Smooth muscle cell (in vitro differentiated cells): ENCODE data around the gene LRRFIP2. TPM values are rescaled to one million over a fixed set of nuclear protein-coding genes. Genes with fewer than 3 reads are reported as not detected.

ENCODE experiments used
- DNase-seq: peaks from one replicate; lab custom pipeline; 2025; ENCODE audit not compliant: unreplicated experiment; lab: John Stamatoyannopoulos, UW
- H2AFZ ChIP-seq: fragments of 200-600 bp; sonication (generic); 2 replicates; pipeline ENCODE4 v1.6.0; 2016; ENCODE audit warnings: antibody characterized with exemption, low read depth, mild to moderate bottlenecking
- H3F3A ChIP-seq: fragments of 200-600 bp; sonication (generic); 2 replicates; pipeline ENCODE4 v1.6.0; 2017; ENCODE audit warnings: antibody characterized with exemption, low read depth
- H3K27ac ChIP-seq: fragments of 200-600 bp; sonication (generic); 2 replicates; pipeline ENCODE4 v1.5.1; 2016; ENCODE audit warnings: low read depth, mild to moderate bottlenecking
- H3K27me3 ChIP-seq: fragments of 200-600 bp; sonication (generic); 2 replicates; pipeline ENCODE4 v1.6.1; 2016; ENCODE audit warnings: low read depth, mild to moderate bottlenecking
- H3K36me3 ChIP-seq: fragments of 200-600 bp; sonication (generic); 2 replicates; pipeline ENCODE4 v1.5.1; 2016; ENCODE audit warnings: low read depth
- H3K4me1 ChIP-seq: fragments of 200-600 bp; sonication (generic); 2 replicates; pipeline ENCODE4 v1.5.1; 2016; ENCODE audit warnings: low read depth
- H3K4me2 ChIP-seq: fragments of 200-600 bp; sonication (generic); 2 replicates; pipeline ENCODE4 v1.6.0; 2016; ENCODE audit warnings: mild to moderate bottlenecking
- H3K4me3 ChIP-seq: fragments of 200-600 bp; sonication (generic); 2 replicates; pipeline ENCODE4 v1.5.1; 2016; ENCODE audit warnings: mild to moderate bottlenecking
- H3K79me2 ChIP-seq: fragments of 200-600 bp; sonication (generic); 2 replicates; pipeline ENCODE4 v1.6.0; 2016; ENCODE audit warnings: low read depth, mild to moderate bottlenecking
- H3K9ac ChIP-seq: fragments of 200-600 bp; sonication (generic); 2 replicates; pipeline ENCODE4 v1.6.0; 2016; ENCODE audit warnings: low read depth
- H3K9me3 ChIP-seq: fragments of 200-600 bp; sonication (generic); replicated peaks from 2 replicates; pipeline ENCODE4 v1.5.1; 2016; ENCODE audit warnings: low read depth
- H4K20me1 ChIP-seq: fragments of 200-600 bp; sonication (generic); 2 replicates; pipeline ENCODE4 v1.6.0; 2016; ENCODE audit warnings: low read depth
- WGBS: methylation state at CpG from one replicate; pipeline ENCODE4 v1.1.7; 2016; ENCODE audit warnings: low lambda C conversion rate; 5-methylcytosine and 5-hydroxymethylcytosine counted together
- polyA plus RNA-seq: library from polyadenylated mRNA; unstranded; fragments of >200 nt; fragmentation: Nextera tagmentation; extraction: Ambion mirVana; gene quantifications from 2 replicates; pipeline ENCODE4 v1.2.1, GENCODE V29; 2016
- small RNA-seq: library from RNA; depleted of rRNA; stranded (forward); fragments of <200 nt; gene quantifications from one replicate; pipeline ENCODE3, GENCODE V24; 2014
- total RNA-seq: library from RNA; depleted of rRNA; stranded (reverse); fragments of >200 nt; gene quantifications from 2 replicates; pipeline ENCODE4 v1.2.3, GENCODE V29; 2014
- TF ChIP-seq, protein P1 (sequence below): fragments of 200-600 bp; sonication (generic); IDR thresholded peaks from 2 replicates; pipeline ENCODE4 v1.5.1; 2017; ENCODE audit warnings: borderline replicate concordance, mild to moderate bottlenecking, antibody characterized with exemption; ENCODE audit not compliant: insufficient read depth, poor library complexity, severe bottlenecking

Gene LRRFIP2
- total and polyA plus RNA-seq, 2 experiments from 2014 or later: 25.6 to 34.6 TPM

DNA sequence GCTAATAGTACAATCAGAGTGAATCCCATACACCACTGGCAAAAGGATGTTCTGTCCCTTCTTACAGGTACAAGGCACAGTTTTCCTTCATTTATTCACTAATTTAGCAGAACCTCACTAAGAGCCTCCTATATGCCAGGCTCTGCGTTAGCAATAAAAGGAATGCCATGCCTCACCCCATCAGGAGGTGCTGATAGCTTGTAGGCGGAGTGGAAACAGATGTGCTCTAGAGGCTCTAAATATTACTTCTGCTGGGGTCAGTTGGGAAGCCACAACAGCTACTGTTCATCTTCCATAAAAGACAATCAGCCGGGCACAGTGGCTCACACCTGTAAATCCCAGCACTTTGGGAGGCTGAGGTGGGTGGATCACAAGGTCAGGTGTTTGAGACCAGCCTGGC, 156.7 kb downstream of the LRRFIP2 start:
- Histone ChIP-seq H3K79me2 (no peaks in the 10 kb centered on the region), H3K9ac (no peak overlapping the region), H3K9me3 (no peaks in the 10 kb centered on the region), H3F3A (no peaks in the 10 kb centered on the region), H2AFZ (no peak overlapping the region), H3K4me1 (no peaks in the 10 kb centered on the region), H3K27ac (no peak overlapping the region), H4K20me1 (no peaks in the 10 kb centered on the region), H3K36me3 (peaks cover 42% of the 10 kb centered on the region), H3K27me3 (no peaks in the 10 kb centered on the region), H3K4me3 (no peak overlapping the region), H3K4me2 (no peak overlapping the region)
- 100% methylated on average over 3 of the region's 3 CpGs for WGBS
- no peak for DNase-seq
- TF ChIP-seq, protein P1, sequence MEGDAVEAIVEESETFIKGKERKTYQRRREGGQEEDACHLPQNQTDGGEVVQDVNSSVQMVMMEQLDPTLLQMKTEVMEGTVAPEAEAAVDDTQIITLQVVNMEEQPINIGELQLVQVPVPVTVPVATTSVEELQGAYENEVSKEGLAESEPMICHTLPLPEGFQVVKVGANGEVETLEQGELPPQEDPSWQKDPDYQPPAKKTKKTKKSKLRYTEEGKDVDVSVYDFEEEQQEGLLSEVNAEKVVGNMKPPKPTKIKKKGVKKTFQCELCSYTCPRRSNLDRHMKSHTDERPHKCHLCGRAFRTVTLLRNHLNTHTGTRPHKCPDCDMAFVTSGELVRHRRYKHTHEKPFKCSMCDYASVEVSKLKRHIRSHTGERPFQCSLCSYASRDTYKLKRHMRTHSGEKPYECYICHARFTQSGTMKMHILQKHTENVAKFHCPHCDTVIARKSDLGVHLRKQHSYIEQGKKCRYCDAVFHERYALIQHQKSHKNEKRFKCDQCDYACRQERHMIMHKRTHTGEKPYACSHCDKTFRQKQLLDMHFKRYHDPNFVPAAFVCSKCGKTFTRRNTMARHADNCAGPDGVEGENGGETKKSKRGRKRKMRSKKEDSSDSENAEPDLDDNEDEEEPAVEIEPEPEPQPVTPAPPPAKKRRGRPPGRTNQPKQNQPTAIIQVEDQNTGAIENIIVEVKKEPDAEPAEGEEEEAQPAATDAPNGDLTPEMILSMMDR: no peak

DNA sequence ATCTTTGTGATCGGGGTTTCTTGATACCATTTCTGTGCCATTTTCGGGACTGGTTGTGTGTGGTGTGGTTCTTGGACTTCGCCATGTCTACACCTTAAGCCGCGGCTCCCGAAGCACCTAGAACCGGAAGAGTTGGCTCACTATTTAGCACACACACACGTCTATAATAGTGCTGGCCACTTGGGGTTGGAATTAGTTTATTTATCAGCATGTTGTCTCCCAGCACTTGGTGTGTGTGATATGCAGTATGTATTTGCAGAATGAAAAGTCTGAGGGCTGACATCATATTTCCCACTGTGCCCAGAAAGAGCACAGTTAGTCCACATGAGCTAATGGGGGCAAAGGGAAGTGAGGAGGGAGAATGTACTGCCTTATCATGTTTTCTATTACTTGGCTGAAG, 157.5 kb downstream of the LRRFIP2 start:
- H4K20me1 ChIP-seq: no peaks in the 10 kb centered on the region
- TF ChIP-seq, protein P1: no peak
- no peaks in the 10 kb centered on the region for H3K9me3 ChIP-seq
- H3K36me3 ChIP-seq: peaks cover 50% of the 10 kb centered on the region
- no peaks in the 10 kb centered on the region for H3F3A ChIP-seq
- no peak overlapping the region for H3K9ac ChIP-seq
- H3K4me1 ChIP-seq: no peaks in the 10 kb centered on the region
- no peak overlapping the region for H3K27ac ChIP-seq
- no peak overlapping the region for H2AFZ ChIP-seq
- no peaks in the 10 kb centered on the region for H3K79me2 ChIP-seq
- H3K4me3 ChIP-seq: no peak overlapping the region
- no peak overlapping the region for H3K4me2 ChIP-seq
- H3K27me3 ChIP-seq: no peaks in the 10 kb centered on the region
- 97% methylated on average over 8 of the region's 8 CpGs for WGBS
- DNase-seq: no peak

GRCh38 chr3:37015642-37016041, 158.7 kb downstream of the LRRFIP2 start:
- Histone ChIP-seq H3K79me2 (no peaks in the 10 kb centered on the region), H3K4me3 (no peak overlapping the region), H3K27ac (no peak overlapping the region), H4K20me1 (no peaks in the 10 kb centered on the region), H3K4me2 (no peak overlapping the region), H3F3A (no peaks in the 10 kb centered on the region), H3K9me3 (no peaks in the 10 kb centered on the region), H3K27me3 (no peaks in the 10 kb centered on the region), H3K9ac (no peak overlapping the region), H3K36me3 (peaks cover 39% of the 10 kb centered on the region), H3K4me1 (no peaks in the 10 kb centered on the region), H2AFZ (no peak overlapping the region)
- TF ChIP-seq, protein P1: no peak
- DNase-seq: no peak
- WGBS: 97% methylated on average over 5 of the region's 5 CpGs

DNA sequence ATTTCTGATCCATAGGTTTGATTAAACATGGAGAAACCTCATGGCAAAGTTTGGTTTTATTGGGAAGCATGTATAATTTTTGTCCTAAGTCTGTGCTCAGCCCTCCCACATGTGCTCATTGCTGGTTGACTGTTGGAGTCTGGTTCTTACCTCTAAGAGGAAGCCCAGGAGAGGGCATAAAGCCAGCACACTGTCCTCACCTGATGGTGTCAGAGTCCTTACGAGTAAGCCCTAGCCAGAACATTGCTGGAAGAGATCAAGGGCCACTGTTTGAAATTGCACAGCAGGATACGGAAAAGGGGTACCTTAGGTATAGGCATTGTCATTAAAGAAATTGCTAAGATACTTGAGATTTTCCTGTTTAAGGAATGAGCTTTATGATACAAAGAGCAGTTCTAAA, 159.8 kb downstream of the LRRFIP2 start:
- TF ChIP-seq, protein P1: no peak
- Histone ChIP-seq H3F3A (no peaks in the 10 kb centered on the region), H3K79me2 (no peaks in the 10 kb centered on the region), H3K4me3 (no peak overlapping the region), H3K27me3 (no peaks in the 10 kb centered on the region), H3K36me3 (peaks cover 32% of the 10 kb centered on the region), H3K9me3 (no peaks in the 10 kb centered on the region), H3K27ac (no peak overlapping the region), H3K4me1 (no peaks in the 10 kb centered on the region), H4K20me1 (no peaks in the 10 kb centered on the region), H3K9ac (no peak overlapping the region), H2AFZ (no peak overlapping the region), H3K4me2 (no peak overlapping the region)
- DNase-seq: no peak
- 91% methylated on average over 2 of the region's 2 CpGs for WGBS

Small RNA genes within 50 kb of the gene (small RNA-seq; reads per million reads assigned to genes)
- not detected for gene RF00019
- gene RNU6-1301P: not detected

Other genes with a start within 250 kb of the LRRFIP2 start
- gene TRANK1, start 229.5 kb downstream of the LRRFIP2 start, total RNA-seq: 5.2 and 11.7 TPM in 2 replicates
- 2.0 and 2.4 TPM in 2 replicates for gene TRANK1, start 229.5 kb downstream of the LRRFIP2 start, polyA plus RNA-seq
- gene EPM2AIP1, start 181.5 kb downstream of the LRRFIP2 start, total RNA-seq: 18.6 and 26.0 TPM in 2 replicates
- gene EPM2AIP1, start 181.5 kb downstream of the LRRFIP2 start, polyA plus RNA-seq: 6.5 and 11.7 TPM in 2 replicates
- 28.3 and 35.0 TPM in 2 replicates for gene MLH1, start 181.1 kb downstream of the LRRFIP2 start, total RNA-seq
- 16.6 and 22.6 TPM in 2 replicates for gene MLH1, start 181.1 kb downstream of the LRRFIP2 start, polyA plus RNA-seq
- 95.7 and 103 TPM in 2 replicates for gene GOLGA4, start 68.7 kb upstream of the LRRFIP2 start, total RNA-seq
- gene GOLGA4, start 68.7 kb upstream of the LRRFIP2 start, polyA plus RNA-seq: 53.8 and 71.2 TPM in 2 replicates